HG03108 (cell line): ENCODE data around the gene GP5.

Source experiments
- ATAC-seq: cut with Tn5 transposase; IDR thresholded peaks from one replicate; pipeline ENCODE4 v1.9.1; 2021; ENCODE audit warnings: moderate library complexity; ENCODE audit not compliant: unreplicated experiment

Gene GP5, protein sequence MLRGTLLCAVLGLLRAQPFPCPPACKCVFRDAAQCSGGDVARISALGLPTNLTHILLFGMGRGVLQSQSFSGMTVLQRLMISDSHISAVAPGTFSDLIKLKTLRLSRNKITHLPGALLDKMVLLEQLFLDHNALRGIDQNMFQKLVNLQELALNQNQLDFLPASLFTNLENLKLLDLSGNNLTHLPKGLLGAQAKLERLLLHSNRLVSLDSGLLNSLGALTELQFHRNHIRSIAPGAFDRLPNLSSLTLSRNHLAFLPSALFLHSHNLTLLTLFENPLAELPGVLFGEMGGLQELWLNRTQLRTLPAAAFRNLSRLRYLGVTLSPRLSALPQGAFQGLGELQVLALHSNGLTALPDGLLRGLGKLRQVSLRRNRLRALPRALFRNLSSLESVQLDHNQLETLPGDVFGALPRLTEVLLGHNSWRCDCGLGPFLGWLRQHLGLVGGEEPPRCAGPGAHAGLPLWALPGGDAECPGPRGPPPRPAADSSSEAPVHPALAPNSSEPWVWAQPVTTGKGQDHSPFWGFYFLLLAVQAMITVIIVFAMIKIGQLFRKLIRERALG

GRCh38 chr3:194399166-194399565, at the start of gene GP5:
GP5 (minus strand) TSS chr3:194399266; CDS start chr3:194398282, 984 bp downstream.
- ATAC-seq, result no peak

DNA sequence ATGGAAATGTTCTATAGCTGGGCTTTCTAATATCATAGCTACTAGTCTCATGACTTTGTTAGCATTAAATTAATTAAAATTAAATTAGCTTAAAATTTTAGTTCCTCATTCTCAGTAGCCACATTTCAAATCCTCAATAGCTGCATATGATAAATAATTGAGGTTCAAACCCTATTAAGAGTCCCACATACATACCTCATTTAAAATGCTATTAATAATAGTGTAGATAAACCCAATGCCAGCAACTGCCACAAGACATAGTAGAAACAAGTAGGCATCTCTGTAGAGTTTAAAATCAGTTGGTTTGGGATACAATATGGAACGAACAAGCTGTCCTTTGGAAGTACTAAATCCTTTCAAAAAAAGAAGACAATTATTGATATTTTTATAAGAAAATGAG, 48.6 kb upstream of the GP5 start:
- ATAC-seq, result no peak

DNA sequence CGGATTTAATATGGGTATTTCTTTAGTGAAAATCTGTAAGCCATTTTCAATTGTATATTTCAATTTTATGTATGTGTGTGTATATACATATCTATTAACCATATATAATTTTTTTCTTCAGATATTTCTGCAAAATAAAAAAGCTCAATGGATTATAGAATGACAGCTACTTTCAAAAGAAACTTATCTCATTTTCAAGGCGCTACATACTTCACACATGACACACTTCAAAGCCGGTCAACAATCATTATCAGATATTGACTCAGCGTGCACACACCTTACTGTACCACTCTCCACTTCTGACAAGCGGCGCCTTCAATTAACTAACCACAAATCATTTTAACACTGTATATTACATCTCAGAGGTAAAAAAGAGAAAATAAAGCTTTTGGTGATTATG, 48.1 kb upstream of the GP5 start:
- ATAC-seq, result no peak

- ATAC-seq, result no peak
These were observed 47.7 kb upstream of the GP5 start for GRCh38 chr3:194446754-194447153.

DNA sequence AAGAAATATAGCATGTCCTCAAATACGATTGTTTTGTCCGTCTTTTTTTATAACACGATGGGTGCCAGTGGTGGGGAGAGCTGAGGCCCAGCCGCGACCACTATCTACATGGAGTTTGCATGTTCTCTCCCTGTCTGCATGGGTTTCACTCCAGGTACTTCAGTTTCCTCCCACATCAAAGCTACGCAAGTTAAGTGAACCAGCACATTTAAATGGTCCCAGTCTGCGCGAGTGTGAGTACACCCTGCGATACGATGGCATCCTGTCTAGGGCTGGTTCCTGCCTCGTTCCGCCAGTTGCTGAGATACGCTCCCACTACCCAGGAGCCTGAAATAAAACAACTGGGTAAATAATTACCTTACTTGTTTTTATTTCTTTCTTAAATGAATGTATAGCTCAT, 47.1 kb upstream of the GP5 start:
- no peak for ATAC-seq

DNA sequence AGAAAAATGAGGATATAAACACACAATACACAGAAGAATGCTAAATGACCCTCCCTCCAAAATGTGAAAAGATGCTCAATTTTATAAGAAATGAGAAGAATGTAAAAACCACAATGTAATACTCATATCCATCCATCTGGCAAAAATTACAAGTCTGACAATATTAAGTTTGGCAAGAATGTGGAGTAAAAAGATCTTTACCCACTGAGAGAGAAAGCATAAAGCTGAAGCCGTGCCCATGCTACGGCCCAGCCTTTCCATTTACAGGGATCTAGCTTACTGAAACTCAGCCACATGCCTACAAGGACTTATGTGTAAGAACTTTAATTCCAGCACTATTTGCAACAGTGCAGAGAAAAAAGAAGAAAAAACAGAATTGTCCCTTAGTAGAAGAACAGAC, 44.8 kb upstream of the GP5 start:
- ATAC-seq, result no peak

GRCh38 chr3:194440756-194441155, 41.7 kb upstream of the GP5 start:
- ATAC-seq, result no peak

- ATAC-seq, result no peak
These were observed 41.0 kb upstream of the GP5 start for GRCh38 chr3:194439881-194440550.

DNA sequence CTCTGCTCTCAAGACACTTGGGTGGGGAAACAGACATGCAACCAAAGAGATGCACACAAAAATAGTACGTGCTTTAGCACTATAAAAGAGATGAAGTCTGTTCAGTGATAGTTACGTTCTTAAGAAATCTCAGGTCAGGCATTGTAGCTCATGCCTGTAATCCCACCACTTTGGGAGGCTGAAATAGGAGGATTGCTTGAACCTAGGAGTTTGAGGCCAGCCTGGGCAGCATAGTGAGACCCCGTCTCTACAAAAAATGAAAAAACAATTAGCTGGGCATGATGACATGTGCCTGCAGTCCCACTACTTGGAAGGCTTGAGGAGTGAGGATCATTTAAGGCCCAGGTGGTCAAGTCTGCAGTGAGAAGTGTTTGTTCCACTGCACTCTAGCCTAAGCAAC, 35.4 kb upstream of the GP5 start:
- no peak for ATAC-seq

DNA sequence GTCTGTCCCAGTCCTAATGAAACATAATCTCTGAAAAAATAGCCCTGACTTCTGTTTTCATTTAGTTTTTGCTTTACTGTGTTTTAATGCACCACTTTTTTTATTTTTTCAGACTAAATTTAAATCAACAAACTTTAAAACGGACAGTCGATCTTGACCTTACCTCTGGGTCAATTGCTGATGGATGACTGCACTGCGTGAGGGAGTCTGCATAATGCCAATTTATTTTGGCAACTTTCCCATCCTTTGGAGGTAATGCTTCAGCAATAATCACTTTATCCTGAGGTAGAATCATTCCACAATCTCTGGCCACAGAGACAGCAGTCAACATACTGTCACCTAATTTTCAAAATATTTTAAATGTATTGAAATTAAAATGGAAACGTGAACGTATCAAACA, 32.5 kb upstream of the GP5 start:
- ATAC-seq, result no peak

DNA sequence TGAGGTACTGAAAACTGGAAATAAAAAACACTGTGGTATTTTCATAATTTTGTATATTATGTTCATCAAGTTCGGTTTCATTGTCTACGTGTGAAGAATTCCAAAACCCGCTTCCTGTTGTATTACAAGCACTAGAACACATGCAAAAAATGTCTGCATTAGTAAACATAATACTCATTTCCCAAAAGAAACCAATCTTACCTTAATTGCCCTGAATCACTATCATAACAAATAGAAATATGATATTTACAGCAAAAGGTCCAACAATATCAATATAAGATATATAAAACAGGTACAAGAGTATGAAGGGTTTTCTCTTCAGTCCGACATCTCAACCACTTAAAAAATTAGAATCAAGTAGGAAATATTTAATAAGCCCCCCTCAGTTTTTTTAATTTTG, 26.3 kb upstream of the GP5 start:
- ATAC-seq, result no peak

- ATAC-seq, result no peak
These were observed 25.9 kb upstream of the GP5 start for GRCh38 chr3:194424953-194425352.

GRCh38 chr3:194424373-194424772, 25.3 kb upstream of the GP5 start:
- no peak for ATAC-seq

DNA sequence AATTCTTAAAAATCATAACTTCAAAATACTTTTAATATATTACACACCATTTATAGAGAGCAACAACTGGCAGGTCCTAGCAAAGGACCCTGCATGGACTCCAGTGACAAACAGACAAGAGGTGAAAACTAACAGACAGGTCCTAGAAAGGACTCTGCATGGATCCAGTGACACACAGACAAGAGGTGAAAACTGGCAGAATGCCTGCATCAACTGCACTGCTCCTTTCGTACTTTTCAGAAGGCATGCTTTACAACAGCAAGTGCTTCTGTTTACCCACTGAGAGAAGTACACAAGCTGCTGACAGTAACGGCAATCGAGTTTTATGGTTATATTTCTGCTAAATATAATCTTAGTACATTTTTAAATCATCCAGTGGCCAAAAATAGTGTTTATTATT, 24.3 kb upstream of the GP5 start:
- ATAC-seq, result no peak

DNA sequence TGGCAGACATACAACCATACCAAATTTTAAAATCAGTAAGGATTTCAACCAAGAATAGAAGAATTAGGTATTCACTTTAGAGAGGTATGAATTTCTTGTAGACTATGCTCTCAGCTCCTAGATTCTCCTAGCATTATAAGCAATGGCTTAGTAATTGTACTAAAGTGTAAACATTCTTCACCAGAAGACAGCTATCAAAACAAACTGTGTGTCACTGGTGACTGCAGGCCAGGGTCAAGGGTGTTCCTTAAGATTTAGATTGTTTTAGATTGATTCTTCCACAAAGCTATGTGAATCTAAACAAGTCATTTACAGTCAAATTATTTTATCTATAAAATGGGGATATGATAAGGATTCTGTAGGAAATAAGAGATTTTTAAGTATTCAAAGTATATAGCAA, 23.1 kb upstream of the GP5 start:
- no peak for ATAC-seq

DNA sequence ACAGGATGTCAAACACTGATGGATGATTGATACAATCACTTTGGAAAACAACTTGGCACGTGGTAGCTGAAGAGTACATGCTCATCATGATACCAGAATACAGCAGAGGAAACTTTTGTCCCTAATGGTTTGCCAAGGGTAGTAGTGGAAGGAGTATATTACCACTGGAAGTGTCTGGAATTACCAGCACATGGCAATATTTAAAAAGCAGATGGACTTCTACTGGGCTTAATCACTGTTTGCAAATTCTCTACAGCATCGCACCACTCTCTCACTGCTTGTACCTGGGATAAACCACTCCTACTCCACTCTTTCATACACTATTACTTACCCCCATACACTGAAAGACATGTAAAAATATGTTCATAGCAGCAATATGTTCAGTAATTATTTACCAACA, 19.6 kb upstream of the GP5 start:
- ATAC-seq, result no peak

DNA sequence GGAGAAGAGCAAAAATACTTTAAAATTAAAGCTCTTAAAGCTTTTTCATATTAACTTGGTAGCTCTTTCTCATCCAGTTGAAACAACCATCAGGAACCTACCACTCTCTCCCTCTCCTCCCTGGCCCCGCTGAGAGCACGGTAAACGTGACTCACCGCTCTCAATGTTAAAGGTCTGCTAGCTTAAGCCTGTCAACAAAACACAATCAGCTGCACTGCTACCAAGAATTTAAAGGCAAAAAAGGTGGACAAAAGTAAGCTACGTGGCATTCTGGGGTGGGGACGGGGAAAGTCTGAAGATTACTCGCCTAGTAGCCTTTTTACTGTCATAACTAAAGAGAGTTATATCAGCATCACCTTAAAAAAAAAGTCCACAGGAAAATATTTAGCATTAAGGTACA, 8.4 kb upstream of the GP5 start:
- ATAC-seq, result no peak

GRCh38 chr3:194405766-194406165, 6.7 kb upstream of the GP5 start:
- no peak for ATAC-seq

GRCh38 chr3:194404365-194405140, 5.5 kb upstream of the GP5 start:
- ATAC-seq, result no peak

- no peak for ATAC-seq
These were observed 2.8 kb upstream of the GP5 start for GRCh38 chr3:194401868-194402329.

GRCh38 chr3:194401346-194401745, 2.3 kb upstream of the GP5 start:
- no peak for ATAC-seq
